ENCODE results near the gene NECTIN3. TPM values are rescaled to one million over a fixed set of nuclear protein-coding genes. Genes with fewer than 3 reads are reported as not detected.

Gene NECTIN3
- total RNA-seq, 1 donor from 2014 or later = 22.9 TPM

DNA sequence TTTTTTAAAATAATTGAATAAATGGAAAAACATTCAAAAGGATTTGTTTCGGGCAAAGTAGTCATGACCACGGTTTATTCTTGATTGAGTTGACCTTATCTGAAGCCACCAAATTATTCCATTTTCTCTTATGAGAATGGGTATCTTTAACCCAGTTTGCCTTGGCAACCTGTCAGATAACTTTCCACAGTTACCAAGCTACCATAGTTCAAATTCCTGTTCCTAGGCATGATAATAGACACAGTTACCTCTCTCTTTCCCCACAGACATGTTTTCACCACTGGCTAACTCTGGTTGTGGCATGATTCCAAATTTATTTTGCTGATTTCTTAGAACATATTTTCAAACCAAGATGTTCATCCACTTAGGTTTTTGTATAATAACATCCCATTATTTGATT, 84.9 kb downstream of the NECTIN3 start:
- no peak overlapping the region for H3K4me3 ChIP-seq (ENCODE audit: low read depth, low read length)
- no peaks in the 10 kb centered on the region for H3K27me3 ChIP-seq (ENCODE audit: control insufficient read depth, insufficient read depth, low read length)
- H3K36me3 ChIP-seq (ENCODE audit: control insufficient read depth, insufficient read depth, low read length) = no peaks in the 10 kb centered on the region
- DNase-seq (ENCODE audit: low read depth) = no peak
- TF ChIP-seq CTCF (IDR thresholded peaks at IDR 0.05; ENCODE audit: insufficient read depth, low read length, poor library complexity, severe bottlenecking) = no peak

DNA sequence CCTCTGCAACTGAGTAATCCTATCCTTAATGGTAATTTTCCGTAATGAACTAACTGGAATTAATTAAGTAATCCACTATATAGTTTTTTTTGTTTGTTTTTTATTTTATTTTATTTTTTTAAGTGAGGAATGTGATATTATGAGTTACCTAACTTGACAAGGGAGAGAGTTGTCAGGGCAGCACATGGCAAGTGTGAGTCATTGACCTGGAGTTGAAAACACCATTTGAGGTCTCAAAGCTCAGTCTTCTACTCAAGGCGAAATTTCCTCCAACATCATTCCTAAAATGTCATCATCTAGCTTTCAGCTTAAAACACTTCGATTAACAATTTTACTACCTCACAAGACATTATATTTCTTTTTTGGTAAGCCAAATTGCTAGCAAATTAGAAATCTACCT, 87.8 kb downstream of the NECTIN3 start:
- TF ChIP-seq CTCF (IDR thresholded peaks at IDR 0.05; ENCODE audit: insufficient read depth, low read length, poor library complexity, severe bottlenecking) = no peak
- Histone ChIP-seq H3K36me3 (ENCODE audit: control insufficient read depth, insufficient read depth, low read length) (peaks cover 2% of the 10 kb centered on the region), H3K4me3 (ENCODE audit: low read depth, low read length) (no peak overlapping the region), H3K27me3 (ENCODE audit: control insufficient read depth, insufficient read depth, low read length) (no peaks in the 10 kb centered on the region)
- DNase-seq (ENCODE audit: low read depth) = no peak

DNA sequence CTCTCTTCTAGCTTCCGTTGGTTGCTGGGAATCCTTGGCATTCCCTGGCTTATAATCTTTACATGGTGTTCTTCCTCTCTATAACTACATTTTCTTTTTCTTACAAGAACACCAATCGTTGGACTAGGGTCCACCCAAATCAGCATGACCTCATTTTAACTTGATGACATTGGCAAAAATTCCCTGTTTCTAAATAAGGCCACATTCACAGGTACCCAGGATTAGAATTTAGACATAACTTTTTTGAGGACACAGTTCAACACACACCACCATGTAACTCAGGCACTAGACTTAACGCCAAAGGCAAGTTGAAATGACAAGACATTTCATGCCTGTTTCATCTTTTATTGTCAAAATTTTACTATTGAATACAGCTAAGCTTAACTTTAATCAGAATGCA, 93.0 kb downstream of the NECTIN3 start:
- Histone ChIP-seq H3K4me3 (ENCODE audit: low read depth, low read length) (no peak overlapping the region), H3K27me3 (ENCODE audit: control insufficient read depth, insufficient read depth, low read length) (no peaks in the 10 kb centered on the region), H3K36me3 (ENCODE audit: control insufficient read depth, insufficient read depth, low read length) (peaks cover 2% of the 10 kb centered on the region)
- TF ChIP-seq CTCF (IDR thresholded peaks at IDR 0.05; ENCODE audit: insufficient read depth, low read length, poor library complexity, severe bottlenecking) = no peak
- no peak for DNase-seq (ENCODE audit: low read depth)

DNA sequence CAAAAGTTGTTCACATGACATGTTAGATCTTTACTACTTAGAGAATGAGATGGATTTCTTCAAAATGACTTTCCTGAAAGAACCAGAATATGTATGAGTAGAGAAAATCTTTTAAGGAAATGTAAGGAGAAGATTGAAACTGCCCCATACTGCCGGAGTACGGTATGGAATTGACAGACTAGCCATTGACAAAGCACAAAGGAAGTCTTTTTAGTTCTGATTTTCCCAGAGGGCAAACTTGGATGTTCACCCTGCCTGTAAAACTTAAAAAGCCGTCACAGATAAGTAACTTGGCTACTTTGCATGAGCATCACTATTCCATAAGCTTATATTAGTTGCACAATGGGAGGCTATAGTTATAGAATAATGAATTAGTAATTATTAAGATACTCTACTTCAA, 93.8 kb downstream of the NECTIN3 start:
- no peak for TF ChIP-seq CTCF (IDR thresholded peaks at IDR 0.05; ENCODE audit: insufficient read depth, low read length, poor library complexity, severe bottlenecking)
- Histone ChIP-seq H3K27me3 (ENCODE audit: control insufficient read depth, insufficient read depth, low read length) (no peaks in the 10 kb centered on the region), H3K4me3 (ENCODE audit: low read depth, low read length) (no peak overlapping the region), H3K36me3 (ENCODE audit: control insufficient read depth, insufficient read depth, low read length) (peaks cover 2% of the 10 kb centered on the region)
- no peak for DNase-seq (ENCODE audit: low read depth)

- Histone ChIP-seq H3K27me3 (ENCODE audit: control insufficient read depth, insufficient read depth, low read length) (no peaks in the 10 kb centered on the region), H3K36me3 (ENCODE audit: control insufficient read depth, insufficient read depth, low read length) (no peaks in the 10 kb centered on the region), H3K4me3 (ENCODE audit: low read depth, low read length) (no peak overlapping the region)
- no peak for DNase-seq (ENCODE audit: low read depth)
- TF ChIP-seq CTCF (IDR thresholded peaks at IDR 0.05; ENCODE audit: insufficient read depth, low read length, poor library complexity, severe bottlenecking) = no peak
These were observed 101.8 kb downstream of the NECTIN3 start for GRCh38 chr3:111173328-111173900.

GRCh38 chr3:111173906-111174305, 102.3 kb downstream of the NECTIN3 start:
- Histone ChIP-seq H3K36me3 (ENCODE audit: control insufficient read depth, insufficient read depth, low read length) (no peaks in the 10 kb centered on the region), H3K4me3 (ENCODE audit: low read depth, low read length) (no peak overlapping the region), H3K27me3 (ENCODE audit: control insufficient read depth, insufficient read depth, low read length) (no peaks in the 10 kb centered on the region)
- no peak for TF ChIP-seq CTCF (IDR thresholded peaks at IDR 0.05; ENCODE audit: insufficient read depth, low read length, poor library complexity, severe bottlenecking)
- no peak for DNase-seq (ENCODE audit: low read depth)
